GM18909 (cell line): ENCODE results near the gene ETNPPL.

ENCODE experiments used
- ATAC-seq: cut with Tn5 transposase; IDR thresholded peaks from one replicate; pipeline ENCODE4 v1.9.1; 2021; ENCODE audit warnings: mild to moderate bottlenecking; ENCODE audit not compliant: unreplicated experiment, poor library complexity

Gene ETNPPL

DNA sequence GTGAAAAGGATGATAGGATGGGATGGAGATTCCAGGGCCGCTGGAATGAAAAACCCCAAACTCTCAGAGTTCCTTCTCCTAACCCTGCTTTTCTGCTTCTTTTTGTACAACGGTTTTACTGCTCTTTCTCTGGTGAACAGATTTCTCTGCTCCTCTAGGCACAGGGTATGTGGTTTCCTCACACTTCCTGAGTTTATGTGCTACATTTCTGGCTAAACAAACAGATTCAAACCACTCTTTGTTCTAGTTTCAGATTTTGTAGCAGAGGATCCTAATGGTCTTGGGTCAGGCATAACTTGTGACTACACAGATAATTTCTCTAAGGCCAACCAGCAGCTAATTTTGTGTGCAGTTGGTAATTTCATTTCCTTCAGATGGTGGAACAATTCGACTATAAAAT is 59.9 kb downstream of the ETNPPL start:
- no peak for ATAC-seq

DNA sequence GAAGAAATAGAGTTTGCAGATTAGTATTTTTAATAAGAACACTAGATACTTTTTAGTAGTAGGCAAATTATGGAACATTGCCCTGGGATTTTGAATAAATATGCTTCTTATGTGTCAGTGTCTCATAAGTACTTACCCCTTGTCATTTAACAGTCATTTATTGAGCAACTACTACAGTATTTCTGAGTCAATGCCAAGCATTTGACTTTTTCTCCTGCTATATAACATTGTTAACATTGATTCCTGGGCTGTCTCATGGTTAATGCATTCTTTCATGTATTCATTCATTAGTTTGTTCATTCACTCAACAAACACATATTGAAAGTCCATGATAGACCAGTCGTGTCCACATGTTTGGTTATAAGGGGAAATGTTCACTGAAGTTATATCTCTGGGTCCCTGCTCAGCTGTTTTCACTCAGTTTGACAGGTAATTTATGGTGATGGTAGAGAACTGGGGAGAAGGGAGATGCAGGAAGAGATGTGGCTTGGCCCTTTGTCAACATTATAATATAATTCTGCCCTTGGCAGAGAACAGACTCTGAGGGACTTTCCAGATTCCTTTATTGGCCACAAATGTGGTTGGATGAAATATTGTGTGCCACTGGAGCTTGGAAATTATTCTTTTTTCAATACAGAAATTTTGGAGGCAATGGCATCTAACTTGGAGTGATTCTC is 62.6 kb downstream of the ETNPPL start:
- ATAC-seq, result no peak

DNA sequence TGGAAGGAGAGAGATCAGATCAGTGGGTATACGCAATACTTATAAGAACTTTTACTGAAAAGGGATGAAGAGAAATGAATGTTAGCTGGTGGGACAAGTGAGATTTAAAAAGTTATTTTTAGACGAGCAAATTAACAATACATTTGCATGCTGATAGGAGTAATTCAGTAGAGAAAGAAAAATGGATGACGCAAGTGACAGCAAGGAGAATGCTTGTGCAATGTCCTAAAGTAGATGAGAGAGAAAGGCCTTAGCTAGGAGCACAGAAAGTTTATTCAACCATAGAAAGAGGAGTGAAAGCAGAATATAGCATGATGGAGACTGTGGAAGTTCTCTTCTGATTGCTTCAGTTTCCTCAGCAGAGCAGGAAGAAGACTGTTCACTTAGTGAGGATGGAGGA is 66.7 kb downstream of the ETNPPL start:
- no peak for ATAC-seq

DNA sequence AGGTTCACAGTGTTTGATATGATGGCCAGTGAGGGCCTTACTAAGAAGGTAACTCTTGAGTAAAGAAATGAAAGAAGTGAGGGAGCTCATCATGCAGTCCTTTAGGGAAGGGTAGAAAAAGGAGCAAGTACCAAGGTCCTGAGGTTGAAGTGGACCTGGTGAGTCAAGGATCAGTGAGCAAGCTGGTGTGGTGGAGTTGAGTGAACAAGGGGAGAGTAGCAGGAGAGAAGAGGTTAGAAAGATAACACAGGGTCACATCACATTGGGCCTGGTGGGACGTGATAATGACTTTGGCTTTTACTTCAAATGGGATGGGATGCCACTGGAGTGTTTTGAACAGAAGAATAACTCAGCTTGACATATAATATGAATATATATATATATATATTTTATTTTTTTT is 67.8 kb downstream of the ETNPPL start:
- no peak for ATAC-seq

GRCh38 chr4:108694423-108694822 is 68.4 kb downstream of the ETNPPL start:
- ATAC-seq, result no peak

- no peak for ATAC-seq
These were observed 69.0 kb downstream of the ETNPPL start for GRCh38 chr4:108693819-108694218.

DNA sequence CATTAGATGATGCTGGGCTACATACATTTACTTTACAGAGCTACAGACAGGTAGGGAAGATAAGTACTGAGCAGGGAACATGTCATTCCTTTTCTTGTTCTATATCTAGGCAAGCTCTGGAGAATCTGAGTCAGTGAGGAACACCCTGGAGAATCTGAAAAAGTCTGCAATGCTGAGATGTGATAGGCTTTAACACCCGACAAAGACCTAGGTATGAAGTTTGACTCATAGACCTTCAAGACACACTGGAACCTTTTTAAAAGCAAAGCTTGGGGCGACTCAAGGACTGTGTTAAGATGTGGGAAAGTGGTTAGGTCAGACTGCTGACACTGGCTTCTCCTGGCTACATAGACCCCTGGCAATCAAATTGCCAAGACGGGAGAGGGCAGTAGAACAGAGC is 69.6 kb downstream of the ETNPPL start:
- ATAC-seq, result no peak
